Measurements from ENCODE around the gene ATF2. TPM values are rescaled to one million over a fixed set of nuclear protein-coding genes. Genes with fewer than 3 reads are reported as not detected.

Gene ATF2
- total and polyA plus RNA-seq, 2 of the 8 experiments (the other 6 are each of a cell fraction or from before 2014, with no cell fraction given): 31.2 to 46.5 TPM

DNA sequence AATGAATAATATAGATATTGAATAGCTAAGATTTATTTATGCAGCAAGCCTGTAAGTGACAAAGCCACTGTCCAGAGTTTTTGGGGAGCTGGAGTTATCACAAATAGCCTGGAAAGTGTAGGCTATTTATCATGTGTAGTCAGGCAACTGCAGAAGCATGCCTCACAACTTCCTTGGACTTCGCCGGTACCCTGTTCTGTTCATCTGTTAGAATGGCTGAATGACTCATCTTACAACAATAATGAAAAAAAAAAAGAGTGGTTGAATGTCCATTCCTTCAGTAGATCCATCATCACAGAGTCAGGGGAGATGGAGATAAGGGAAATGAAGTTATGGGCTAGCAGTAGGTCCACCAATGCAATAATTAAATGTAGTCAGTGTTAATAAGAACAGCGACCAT, 37.5 kb upstream of the ATF2 start:
- H2AK5ac ChIP-seq (ENCODE audit: low read depth, low read length): no peak overlapping the region
- no peak for TF ChIP-seq POLR2A (IDR thresholded peaks at IDR 0.05; ENCODE audit: control extremely low read depth in 1 of 2, low read depth in 2 of 2, low read length in 2 of 2)
- no peak for TF ChIP-seq EP300 (IDR thresholded peaks at IDR 0.05; ENCODE audit: borderline replicate concordance in 1 of 2, low read depth in 2 of 2, low read length in 2 of 2)
- TF ChIP-seq EZH2 (IDR thresholded peaks at IDR 0.05; ENCODE audit: low read depth, low read length, severe bottlenecking): no peak
- no peak for TF ChIP-seq MAFK (IDR thresholded peaks at IDR 0.05; ENCODE audit: low read depth, low read length)
- TF ChIP-seq HDAC6 (IDR thresholded peaks at IDR 0.05; ENCODE audit: low read depth, low read length): no peak
- no peak for TF ChIP-seq POU5F1 (IDR thresholded peaks at IDR 0.05; ENCODE audit: low read depth, low read length)

More for the DNA sequence above, 37.5 kb upstream of the ATF2 start:
- Histone ChIP-seq H3K79me1 (ENCODE audit: low read depth, low read length) (no peaks in the 10 kb centered on the region), H4K20me1 (replicated peaks in 1 of 2; ENCODE audit: control insufficient read depth in 1 of 2, insufficient read depth in 2 of 2, low read length in 2 of 2) (no peaks in the 10 kb centered on the region), H3K4me2 (ENCODE audit: insufficient read depth in 1 of 2, low read depth in 2 of 2, low read length in 2 of 2) (no peak overlapping the region), H4K8ac (ENCODE audit: extremely low read depth, insufficient read depth, low read length) (no peak overlapping the region), H3K79me2 (ENCODE audit: control insufficient read depth in 1 of 2, insufficient read depth in 2 of 2, low read length in 2 of 2) (no peaks in the 10 kb centered on the region), H3K14ac (ENCODE audit: insufficient read length) (no peak overlapping the region), H3K9ac (replicated peaks in 1 of 4; ENCODE audit: extremely low read depth in 1 of 4, low read depth in 3 of 4, low read length in 3 of 4) (no peak overlapping the region), H2BK20ac (ENCODE audit: low read length) (no peak overlapping the region), H2BK15ac (ENCODE audit: low read length) (no peak overlapping the region), H2BK120ac (replicated peaks; ENCODE audit: low read depth, low read length) (no peak overlapping the region), H3K56ac (replicated peaks; ENCODE audit: insufficient read length, low read depth, low read length) (no peak overlapping the region), H2BK12ac (ENCODE audit: low read depth, low read length) (no peak overlapping the region), H4K5ac (ENCODE audit: insufficient read length, low read depth, low read length) (no peak overlapping the region), H3K23ac (ENCODE audit: insufficient read length) (no peak overlapping the region), H3K9me3 (ENCODE audit: insufficient read depth in 2 of 2, low read depth in 1 of 2, low read length in 1 of 2) (no peaks in the 10 kb centered on the region), H2BK5ac (ENCODE audit: low read depth, low read length) (no peak overlapping the region), H3K4me1 (replicated peaks in 1 of 4; ENCODE audit: control insufficient read depth in 3 of 4, insufficient read depth in 4 of 4, low read length in 3 of 4) (no peaks in the 10 kb centered on the region), H3K4ac (replicated peaks; ENCODE audit: insufficient read length, low read depth, low read length) (no peak overlapping the region), H3K4me3 (ENCODE audit: extremely low read depth in 1 of 4, insufficient read depth in 2 of 4, low read depth in 3 of 4, low read length in 4 of 4) (no peak overlapping the region), H3K27ac (ENCODE audit: low read depth, low read length) (no peak overlapping the region), H3K23me2 (ENCODE audit: low read depth, low read length) (no peaks in the 10 kb centered on the region; the same call in 1 of the 2 replicates), H3K18ac (ENCODE audit: extremely low read depth, low read length) (no peak overlapping the region), H2AFZ (ENCODE audit: low read length) (no peak overlapping the region), H4K91ac (replicated peaks; ENCODE audit: insufficient read length, low read length) (no peak overlapping the region), H3K36me3 (ENCODE audit: control insufficient read depth in 2 of 4, insufficient read depth in 4 of 4, low read length in 3 of 4) (no peaks in the 10 kb centered on the region), H3K27me3 (replicated peaks in 1 of 4; ENCODE audit: control insufficient read depth in 3 of 4, extremely low read depth in 1 of 4, insufficient read depth in 3 of 4, low read length in 3 of 4) (no peaks in the 10 kb centered on the region; a peak in 1 of 7 replicates)
- FAIRE-seq (no peak), DNase-seq (ENCODE audit: low read depth in 1 of 2, low spot score in 2 of 2) (no peak)
- ChIA-PET POLR2A (ENCODE audit: partially characterized antibody) (no interaction called here), CTCF (ENCODE audit: partially characterized antibody) (interaction anchor here (1.0 to 3.0 kb wide), 5 partner anchors 35 to 124 kb away, joined by 4 to 24 read pairs (median 11); no protein-coding TSS in a partner anchor)
- 95% methylated on average over 3 of the region's 3 CpGs; no CpG with 5 or more reads in 1 of the 2 experiments for WGBS, 2 experiments (ENCODE audit: extremely low coverage in 1 of 2, insufficient coverage in 1 of 2, insufficient read length in 1 of 2, insufficient replicate concordance in 2 of 2, low coverage in 1 of 2, low lambda C conversion rate in 2 of 2, missing lambda C conversion rate in 1 of 2)
